DMS53 (cell line): ENCODE results near the gene NTRK2.

Source experiments
- DNase-seq: peaks from one replicate; lab custom pipeline; 2025; lab: John Stamatoyannopoulos, UW

NTRK2 gene

DNA sequence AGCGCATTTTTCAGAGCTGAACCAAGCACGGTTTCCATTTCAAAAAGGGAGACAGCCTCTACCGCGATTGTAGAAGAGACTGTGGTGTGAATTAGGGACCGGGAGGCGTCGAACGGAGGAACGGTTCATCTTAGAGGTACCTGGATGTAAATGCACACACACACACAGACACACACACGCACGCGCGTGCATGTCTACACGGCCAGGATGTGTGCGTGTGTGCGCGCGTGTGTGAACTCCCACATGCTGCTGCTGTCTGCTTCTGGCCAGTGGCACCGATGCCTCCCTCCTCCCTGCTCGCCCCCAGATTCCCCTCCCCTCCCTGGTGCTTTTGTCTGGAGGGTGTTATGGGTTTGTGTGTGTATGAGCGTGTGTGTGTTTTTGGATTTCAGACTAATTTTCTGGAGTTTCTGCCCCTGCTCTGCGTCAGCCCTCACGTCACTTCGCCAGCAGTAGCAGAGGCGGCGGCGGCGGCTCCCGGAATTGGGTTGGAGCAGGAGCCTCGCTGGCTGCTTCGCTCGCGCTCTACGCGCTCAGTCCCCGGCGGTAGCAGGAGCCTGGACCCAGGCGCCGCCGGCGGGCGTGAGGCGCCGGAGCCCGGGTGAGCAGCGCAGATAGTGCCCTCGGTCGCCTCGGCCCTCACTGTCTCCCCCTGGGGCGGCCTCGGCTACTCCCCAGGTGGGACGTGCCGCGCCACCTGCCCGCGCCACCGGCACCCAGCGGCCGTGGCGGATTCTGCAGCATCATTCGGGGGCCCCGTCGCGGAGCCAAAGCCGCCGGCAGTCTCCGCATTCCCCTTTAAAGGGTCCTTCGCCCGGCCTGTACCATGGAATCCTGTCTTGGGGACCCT is at the start of gene NTRK2:
Gene NTRK2, plus strand, starts transcription at position 442 of the 850 bp plus-strand sequence. CDS start 1,020 bp downstream, outside the sequence.
- DNase-seq = no peak

DNA sequence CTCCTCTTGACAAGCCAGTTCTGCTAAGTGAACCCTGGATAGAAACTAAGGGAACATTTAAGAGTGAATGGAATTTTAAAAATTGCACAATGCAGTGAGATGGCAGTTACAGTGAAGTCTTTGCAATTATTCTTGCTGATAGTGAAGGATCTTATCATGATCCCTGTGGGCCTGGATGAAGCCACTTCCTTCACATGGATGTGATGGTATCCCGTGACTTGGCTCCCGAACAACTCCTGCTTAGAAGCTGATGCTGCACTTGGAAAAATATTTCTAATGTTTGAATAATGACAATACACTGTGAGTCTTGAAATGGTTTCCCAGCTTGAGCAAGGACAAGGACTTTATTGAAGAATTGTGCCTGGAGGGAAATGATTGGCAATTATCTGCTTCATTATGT is 49.2 kb upstream of the NTRK2 start:
- DNase-seq = no peak

DNA sequence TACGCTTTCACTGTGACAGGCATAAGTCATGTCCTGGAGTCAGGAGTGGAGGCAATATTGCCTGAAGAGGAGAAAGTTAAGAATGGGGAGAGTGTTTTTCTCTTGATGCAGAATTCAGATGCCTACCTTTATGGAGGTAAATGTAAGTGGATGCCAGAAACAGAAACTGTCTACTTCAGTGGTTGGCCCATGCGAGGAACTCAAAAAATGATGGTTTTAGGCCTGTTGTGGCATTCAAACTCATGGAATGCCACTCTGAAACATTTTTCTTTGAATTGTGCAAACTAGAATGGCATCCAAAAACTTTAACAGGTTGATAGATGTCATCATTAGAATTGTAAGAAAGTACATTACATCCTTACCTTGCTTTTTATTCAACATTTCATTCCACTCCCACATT is 47.7 kb upstream of the NTRK2 start:
- DNase-seq = no peak

DNA sequence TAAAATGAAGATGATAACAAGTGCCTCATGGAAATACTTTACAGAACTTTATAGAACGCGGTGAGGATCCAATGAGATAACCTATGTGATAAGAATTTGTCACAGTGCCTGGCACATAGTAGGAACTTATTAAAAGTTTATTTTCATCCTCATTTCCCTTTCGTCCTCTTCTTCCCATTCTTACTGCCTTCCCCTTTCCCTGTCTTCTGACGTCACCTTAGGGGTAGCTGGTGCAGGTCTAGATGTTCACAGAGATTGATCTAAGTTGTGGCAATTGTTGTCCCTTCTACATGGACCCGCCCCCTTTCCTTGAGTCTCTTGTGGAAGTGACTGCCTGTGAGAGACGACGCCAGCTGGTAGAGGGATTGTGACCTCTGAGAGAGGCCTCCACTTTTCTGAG is 46.5 kb upstream of the NTRK2 start:
- DNase-seq = no peak

- DNase-seq = no peak
These were observed 33.1 kb upstream of the NTRK2 start for GRCh38 chr9:84636436-84636835.

GRCh38 chr9:84642553-84643141 is 26.9 kb upstream of the NTRK2 start:
- no peak for DNase-seq

- no peak for DNase-seq
These were observed 21.8 kb upstream of the NTRK2 start for GRCh38 chr9:84647699-84648098.

DNA sequence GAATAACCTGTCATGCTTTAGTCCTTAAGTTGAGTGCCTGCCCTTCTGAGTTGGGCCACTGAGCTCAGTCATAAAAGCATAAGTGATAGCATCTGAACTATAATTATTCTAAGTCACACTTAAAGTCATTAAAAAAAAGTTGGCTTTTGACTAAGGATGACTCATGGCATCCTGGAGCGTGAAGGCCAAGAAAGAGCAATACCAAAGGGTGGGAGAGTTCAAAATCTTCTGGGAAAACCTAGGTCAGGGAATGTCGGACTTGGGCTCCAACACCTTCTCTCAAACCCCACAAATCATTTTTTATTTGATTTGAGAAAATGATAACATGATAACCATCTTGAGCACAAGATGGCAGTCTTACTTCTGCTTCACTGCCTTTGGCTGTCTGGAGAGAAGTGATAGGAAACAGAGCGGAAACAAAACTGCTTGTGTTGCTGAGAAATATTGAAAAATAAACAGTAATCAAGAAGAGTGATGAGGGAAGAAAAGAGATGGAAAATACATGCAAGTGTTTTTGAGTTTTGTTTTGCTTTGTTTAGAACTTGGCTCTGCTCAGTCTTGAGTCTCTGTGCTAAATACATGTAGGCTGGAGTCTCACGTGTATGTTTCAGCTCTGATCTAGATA is 16.9 kb upstream of the NTRK2 start:
- DNase-seq = no peak

DNA sequence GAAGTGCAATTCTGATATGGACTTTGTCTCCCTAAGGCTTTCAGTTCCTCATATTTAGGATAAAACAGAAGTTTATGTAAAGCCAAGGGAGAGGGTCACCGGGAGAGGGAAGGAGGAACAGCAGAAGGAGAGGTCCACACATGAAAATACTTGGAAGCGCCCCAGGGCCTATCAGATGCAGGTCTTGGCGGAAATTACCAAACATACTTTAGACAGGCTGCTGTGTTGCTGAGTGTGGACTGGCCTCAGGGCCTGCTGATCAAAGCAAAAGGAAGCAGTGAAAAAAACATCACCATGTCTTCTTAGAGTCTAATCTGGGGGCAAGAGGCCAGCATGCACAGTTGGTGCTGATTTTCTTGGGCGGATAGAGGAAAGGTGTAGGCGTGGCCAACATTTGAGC is 14.1 kb upstream of the NTRK2 start:
- no peak for DNase-seq

DNA sequence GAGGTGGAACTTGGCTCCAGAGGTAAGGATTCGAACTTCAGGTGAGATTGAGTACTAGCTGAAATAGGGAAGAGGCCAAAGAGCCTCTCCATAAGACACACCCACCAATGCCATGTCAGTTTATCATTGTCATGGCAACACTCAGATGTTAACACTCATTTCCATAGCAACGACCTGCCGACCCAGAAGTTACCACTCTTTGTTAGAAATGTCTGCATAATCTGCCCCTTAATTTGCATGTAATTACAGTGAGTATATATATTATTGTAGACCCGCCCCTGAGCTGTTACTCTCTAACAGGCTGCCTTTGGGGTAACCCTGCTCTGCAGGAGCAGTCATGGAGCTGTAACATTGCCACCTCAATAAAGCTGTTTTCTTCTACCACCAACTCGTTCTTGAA is 10.2 kb upstream of the NTRK2 start:
- no peak for DNase-seq

DNA sequence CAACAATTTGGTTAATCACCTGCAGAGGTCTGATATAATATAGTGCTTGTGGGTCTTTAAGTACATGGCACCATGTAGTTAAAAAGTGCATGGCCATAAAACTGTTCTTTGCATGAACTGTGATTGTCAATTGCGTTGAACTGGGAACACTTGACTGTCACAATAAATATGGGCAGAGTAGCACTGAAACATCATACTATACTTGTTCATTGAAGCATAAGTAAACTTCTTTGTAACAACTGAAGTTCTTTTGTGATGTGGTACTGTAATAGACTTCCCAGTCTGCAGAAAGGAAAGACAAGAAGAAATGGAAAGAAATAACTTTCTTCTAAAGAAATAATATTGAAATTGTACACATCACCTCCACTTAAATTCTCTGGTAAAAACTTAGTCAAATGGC is 9.8 kb upstream of the NTRK2 start:
- no peak for DNase-seq

- DNase-seq = peak; percentile 4
These were observed 1.8 kb upstream of the NTRK2 start for GRCh38 chr9:84667571-84668195.

- no peak for DNase-seq
These were observed 1.1 kb upstream of the NTRK2 start for GRCh38 chr9:84668196-84669012.

GRCh38 chr9:84669013-84669287 is 579 bp upstream of the NTRK2 start:
- no peak for DNase-seq

DNA sequence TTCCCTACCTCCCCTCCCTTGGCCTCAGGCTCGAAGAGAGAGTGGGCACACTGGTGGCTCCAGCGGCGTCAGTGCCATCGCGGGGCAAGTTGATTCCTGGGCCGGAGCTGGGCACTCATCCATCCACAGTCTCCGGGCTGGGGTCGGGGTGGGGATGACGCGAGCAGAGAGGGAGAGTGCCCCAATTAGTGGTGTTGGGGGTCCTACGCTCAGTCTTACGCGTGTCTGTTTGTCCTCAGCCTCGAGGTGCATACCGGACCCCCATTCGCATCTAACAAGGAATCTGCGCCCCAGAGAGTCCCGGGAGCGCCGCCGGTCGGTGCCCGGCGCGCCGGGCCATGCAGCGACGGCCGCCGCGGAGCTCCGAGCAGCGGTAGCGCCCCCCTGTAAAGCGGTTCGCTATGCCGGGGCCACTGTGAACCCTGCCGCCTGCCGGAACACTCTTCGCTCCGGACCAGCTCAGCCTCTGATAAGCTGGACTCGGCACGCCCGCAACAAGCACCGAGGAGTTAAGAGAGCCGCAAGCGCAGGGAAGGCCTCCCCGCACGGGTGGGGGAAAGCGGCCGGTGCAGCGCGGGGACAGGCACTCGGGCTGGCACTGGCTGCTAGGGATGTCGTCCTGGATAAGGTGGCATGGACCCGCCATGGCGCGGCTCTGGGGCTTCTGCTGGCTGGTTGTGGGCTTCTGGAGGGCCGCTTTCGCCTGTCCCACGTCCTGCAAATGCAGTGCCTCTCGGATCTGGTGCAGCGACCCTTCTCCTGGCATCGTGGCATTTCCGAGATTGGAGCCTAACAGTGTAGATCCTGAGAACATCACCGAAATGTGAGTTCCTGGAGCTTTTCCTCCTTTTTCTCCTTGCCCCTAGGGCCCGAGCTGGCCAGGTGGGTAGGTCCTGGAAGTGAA is 861 bp downstream of the NTRK2 start:
- no peak for DNase-seq

DNA sequence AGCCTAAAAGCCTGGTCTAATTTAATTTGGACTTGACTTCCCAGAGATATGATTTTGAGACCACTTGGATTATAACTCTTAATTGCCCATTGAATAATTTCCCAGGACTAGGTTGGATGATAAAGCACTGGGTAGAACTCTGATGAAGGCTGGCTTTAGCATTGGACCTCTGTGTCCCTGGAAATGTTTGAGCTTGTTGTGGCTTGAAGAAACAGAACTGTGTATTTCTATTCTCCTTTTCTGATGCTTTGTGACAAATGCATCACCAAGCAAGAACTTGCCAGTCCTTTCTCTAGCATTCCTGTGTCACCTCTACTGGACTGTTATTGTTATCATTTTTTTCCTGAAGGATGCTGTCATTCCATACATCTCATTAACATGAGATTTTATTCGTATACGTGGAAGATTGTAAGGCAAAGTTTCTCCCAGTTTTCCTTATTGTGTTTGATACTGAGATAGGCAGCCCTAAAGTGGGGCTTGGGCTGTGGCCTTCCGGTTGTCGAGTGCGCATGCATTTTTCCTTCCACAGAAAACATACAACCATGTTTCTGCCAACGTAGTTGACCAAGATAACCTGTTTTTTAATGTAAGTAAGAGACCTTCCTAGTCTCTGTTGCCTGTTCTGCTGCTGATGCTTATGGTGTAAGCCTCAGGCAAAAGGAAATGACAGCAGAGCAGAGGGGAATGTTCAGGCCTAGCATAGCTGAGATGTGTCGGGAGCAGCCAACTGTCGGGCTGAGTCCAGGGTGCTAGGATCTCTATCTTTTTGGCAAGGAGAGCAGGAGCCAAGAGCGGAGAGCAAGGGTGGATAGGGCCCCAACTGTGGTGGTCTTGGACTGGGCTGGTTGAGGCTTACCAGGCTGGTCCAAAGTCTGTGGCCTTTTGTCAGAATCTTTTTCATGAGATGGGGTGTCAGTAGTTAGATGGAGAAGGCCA is 2.3 kb downstream of the NTRK2 start:
- DNase-seq = no peak

DNA sequence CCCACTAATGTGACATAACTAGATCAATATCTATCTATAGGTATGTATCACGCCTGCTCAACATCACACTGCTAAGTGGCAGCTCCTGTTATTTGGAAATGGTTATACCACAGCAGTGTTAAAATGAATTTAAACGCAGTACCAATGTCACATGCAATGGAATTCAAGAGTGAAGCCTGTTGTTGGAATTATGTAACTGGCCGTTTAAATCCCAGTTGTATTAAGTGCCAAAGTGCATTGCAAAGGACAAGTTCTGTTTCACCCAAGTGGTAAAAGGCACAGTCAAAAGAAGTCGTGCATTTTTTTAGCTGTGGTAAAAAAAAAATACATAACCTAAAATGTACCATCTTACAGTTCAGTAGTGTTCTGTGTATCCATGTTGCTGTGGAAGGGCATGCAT is 4.3 kb downstream of the NTRK2 start:
- no peak for DNase-seq

GRCh38 chr9:84677080-84677479 is 7.6 kb downstream of the NTRK2 start:
- no peak for DNase-seq

DNA sequence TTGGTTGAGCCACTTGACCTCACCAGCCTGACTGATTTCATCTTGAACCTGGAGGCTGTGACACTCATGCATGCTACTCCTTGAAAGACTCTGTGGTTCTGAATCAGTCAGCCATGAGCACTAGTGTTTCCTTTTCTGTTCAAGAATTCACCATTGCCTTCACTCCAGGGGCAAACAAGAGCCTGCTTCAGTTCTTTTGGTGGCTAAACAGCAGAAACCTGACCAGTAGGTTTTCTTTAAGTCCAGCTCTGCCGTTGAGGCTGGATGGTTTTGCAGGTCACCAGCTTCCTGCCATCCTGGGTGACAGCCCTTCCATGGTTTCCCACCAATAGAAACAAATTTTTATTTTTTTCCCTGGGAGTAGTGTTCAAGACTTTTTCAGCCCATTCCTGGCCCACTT is 10.0 kb downstream of the NTRK2 start:
- no peak for DNase-seq
